Neural progenitor cell (in vitro differentiated cells): ENCODE results near the gene HMCN1.

Experiments
- CTCF ChIP-seq: fragments of 200-600 bp; sonication (generic); IDR thresholded peaks from 2 replicates; pipeline ENCODE4 v1.5.1; 2017; ENCODE audit warnings: antibody characterized with exemption, mild to moderate bottlenecking
- EZH2 ChIP-seq: fragments of 200-600 bp; sonication (generic); IDR thresholded peaks from 2 replicates; pipeline ENCODE4 v1.6.1; 2017; ENCODE audit warnings: antibody characterized with exemption, mild to moderate bottlenecking, moderate library complexity
- EZH2phosphoT487 ChIP-seq: fragments of 200-600 bp; sonication (generic); IDR thresholded peaks from 2 replicates; pipeline ENCODE4 v1.6.1; 2017; ENCODE audit warnings: antibody characterized with exemption

GRCh38 chr1:185849014-185849413 lies 114.8 kb downstream of the HMCN1 start:
- TF ChIP-seq CTCF, result no peak
- no peak for TF ChIP-seq EZH2
- TF ChIP-seq EZH2phosphoT487, result no peak
